Measurements from ENCODE around the gene KRTAP20-3. TPM values are rescaled to one million over a fixed set of nuclear protein-coding genes. Genes with fewer than 3 reads are reported as not detected.

KRTAP20-3 gene
- total and polyA plus RNA-seq, 3 experiments from 2014 or later, result not detected

- Histone ChIP-seq H3K27ac (ENCODE audit: low read depth, low read length) (no peak overlapping the region), H3K4me3 (ENCODE audit: low read length) (no peak overlapping the region), H3K36me3 (ENCODE audit: insufficient read depth, low read length) (no peaks in the 10 kb centered on the region), H3K9me3 (ENCODE audit: low read length) (no peaks in the 10 kb centered on the region), H3K4me1 (ENCODE audit: insufficient read depth, low read length) (no peaks in the 10 kb centered on the region), H3K27me3 (ENCODE audit: insufficient read depth, low read length, poor library complexity, severe bottlenecking) (no peaks in the 10 kb centered on the region)
- CTCF ChIA-PET, result no interaction called here
- H3K36me3 Mint-ChIP-seq, result no peaks in the 10 kb centered on the region
- no peak for DNase-seq
- POLR2A ChIA-PET, result no interaction called here
- no peaks in the 10 kb centered on the region for H3K4me1 Mint-ChIP-seq
- H3K4me3 Mint-ChIP-seq, result no peak overlapping the region
- H3K27me3 Mint-ChIP-seq, result no peaks in the 10 kb centered on the region
- peaks cover 0 to 5% (median 0%) of the 10 kb centered on the region in 5 donors for H3K9me3 Mint-ChIP-seq
- no peak overlapping the region for H3K27ac Mint-ChIP-seq
These were observed 22.6 kb upstream of the KRTAP20-3 start for GRCh38 chr21:30620080-30620479.

GRCh38 chr21:30620522-30620921 lies 22.1 kb upstream of the KRTAP20-3 start, which contains the start of gene KRTAP20-4:
KRTAP20-4 (plus strand) TSS chr21:30620627.
- H3K27me3 Mint-ChIP-seq, result no peaks in the 10 kb centered on the region
- H3K4me3 Mint-ChIP-seq, result no peak within 1 kb of the TSS
- no peaks in the 10 kb centered on the region for H3K36me3 Mint-ChIP-seq

GRCh38 chr21:30623362-30623761 lies 19.3 kb upstream of the KRTAP20-3 start:
- Histone ChIP-seq H3K4me1 (ENCODE audit: insufficient read depth, low read length) (no peaks in the 10 kb centered on the region), H3K4me3 (ENCODE audit: low read length) (no peak overlapping the region), H3K27ac (ENCODE audit: low read depth, low read length) (no peak overlapping the region), H3K27me3 (ENCODE audit: insufficient read depth, low read length, poor library complexity, severe bottlenecking) (no peaks in the 10 kb centered on the region), H3K36me3 (ENCODE audit: insufficient read depth, low read length) (no peaks in the 10 kb centered on the region), H3K9me3 (ENCODE audit: low read length) (no peaks in the 10 kb centered on the region)
- Mint-ChIP-seq H3K9me3 (peaks cover 0 to 8% (median 0%) of the 10 kb centered on the region in 5 donors), H3K27ac (no peak overlapping the region), H3K4me3 (no peak overlapping the region), H3K36me3 (no peaks in the 10 kb centered on the region), H3K27me3 (no peaks in the 10 kb centered on the region), H3K4me1 (no peaks in the 10 kb centered on the region)
- CTCF ChIA-PET, result no interaction called here
- no peak for DNase-seq
- POLR2A ChIA-PET, result no interaction called here

More at GRCh38 chr21:30620522-30620921, 22.1 kb upstream of the KRTAP20-3 start, which contains the start of gene KRTAP20-4:
- Mint-ChIP-seq H3K27ac (no peak within 1 kb of the TSS), H3K9me3 (peaks cover 0 to 5% (median 0%) of the 10 kb centered on the region in 5 donors), H3K4me1 (no peaks in the 10 kb centered on the region)
- no peak for DNase-seq
- ChIA-PET POLR2A (no interaction called here), CTCF (no interaction called here)
- no peaks in the 10 kb centered on the region for H3K9me3 ChIP-seq (ENCODE audit: low read length)
- H3K27ac ChIP-seq (ENCODE audit: low read depth, low read length), result no peak within 1 kb of the TSS
- no peaks in the 10 kb centered on the region for H3K4me1 ChIP-seq (ENCODE audit: insufficient read depth, low read length)
- H3K4me3 ChIP-seq (ENCODE audit: low read length), result no peak within 1 kb of the TSS
- H3K27me3 ChIP-seq (ENCODE audit: insufficient read depth, low read length, poor library complexity, severe bottlenecking), result no peaks in the 10 kb centered on the region
- H3K36me3 ChIP-seq (ENCODE audit: insufficient read depth, low read length), result no peaks in the 10 kb centered on the region

- Mint-ChIP-seq H3K36me3 (no peaks in the 10 kb centered on the region), H3K9me3 (peaks cover 0 to 8% (median 0%) of the 10 kb centered on the region in 5 donors), H3K4me1 (no peaks in the 10 kb centered on the region), H3K27me3 (no peaks in the 10 kb centered on the region), H3K27ac (no peak overlapping the region), H3K4me3 (no peak overlapping the region)
- DNase-seq, result no peak
- Histone ChIP-seq H3K4me1 (ENCODE audit: insufficient read depth, low read length) (no peaks in the 10 kb centered on the region), H3K9me3 (ENCODE audit: low read length) (no peaks in the 10 kb centered on the region), H3K4me3 (ENCODE audit: low read length) (no peak overlapping the region), H3K36me3 (ENCODE audit: insufficient read depth, low read length) (no peaks in the 10 kb centered on the region), H3K27me3 (ENCODE audit: insufficient read depth, low read length, poor library complexity, severe bottlenecking) (no peaks in the 10 kb centered on the region), H3K27ac (ENCODE audit: low read depth, low read length) (no peak overlapping the region)
- ChIA-PET CTCF (no interaction called here), POLR2A (no interaction called here)
These were observed 17.1 kb upstream of the KRTAP20-3 start for GRCh38 chr21:30625449-30626165.

- ChIA-PET POLR2A (no interaction called here), CTCF (no interaction called here)
- no peaks in the 10 kb centered on the region for H3K4me1 Mint-ChIP-seq
These were observed 14.6 kb upstream of the KRTAP20-3 start for GRCh38 chr21:30628109-30628508.

GRCh38 chr21:30629200-30629599 lies 13.5 kb upstream of the KRTAP20-3 start:
- Mint-ChIP-seq H3K27me3 (no peaks in the 10 kb centered on the region), H3K4me3 (no peak overlapping the region), H3K36me3 (no peaks in the 10 kb centered on the region), H3K9me3 (peaks cover 0 to 6% (median 0%) of the 10 kb centered on the region in 5 donors), H3K4me1 (no peaks in the 10 kb centered on the region), H3K27ac (no peak overlapping the region)
- ChIA-PET CTCF (no interaction called here), POLR2A (no interaction called here)
- no peak overlapping the region for H3K27ac ChIP-seq (ENCODE audit: low read depth, low read length)
- H3K36me3 ChIP-seq (ENCODE audit: insufficient read depth, low read length), result no peaks in the 10 kb centered on the region
- H3K4me1 ChIP-seq (ENCODE audit: insufficient read depth, low read length), result no peaks in the 10 kb centered on the region
- H3K4me3 ChIP-seq (ENCODE audit: low read length), result no peak overlapping the region
- no peak for DNase-seq
- no peaks in the 10 kb centered on the region for H3K9me3 ChIP-seq (ENCODE audit: low read length)
- H3K27me3 ChIP-seq (ENCODE audit: insufficient read depth, low read length, poor library complexity, severe bottlenecking), result no peaks in the 10 kb centered on the region

More at GRCh38 chr21:30628109-30628508, 14.6 kb upstream of the KRTAP20-3 start:
- no peaks in the 10 kb centered on the region for H3K27me3 ChIP-seq (ENCODE audit: insufficient read depth, low read length, poor library complexity, severe bottlenecking)
- Mint-ChIP-seq H3K27me3 (no peaks in the 10 kb centered on the region), H3K4me3 (no peak overlapping the region), H3K36me3 (no peaks in the 10 kb centered on the region), H3K9me3 (peaks cover 0 to 8% (median 0%) of the 10 kb centered on the region in 5 donors), H3K27ac (no peak overlapping the region)
- H3K9me3 ChIP-seq (ENCODE audit: low read length), result no peaks in the 10 kb centered on the region
- no peaks in the 10 kb centered on the region for H3K4me1 ChIP-seq (ENCODE audit: insufficient read depth, low read length)
- no peak overlapping the region for H3K27ac ChIP-seq (ENCODE audit: low read depth, low read length)
- no peak overlapping the region for H3K4me3 ChIP-seq (ENCODE audit: low read length)
- no peaks in the 10 kb centered on the region for H3K36me3 ChIP-seq (ENCODE audit: insufficient read depth, low read length)
- no peak for DNase-seq

GRCh38 chr21:30634906-30635305 lies 7.8 kb upstream of the KRTAP20-3 start, which contains the start of gene KRTAP20-2:
KRTAP20-2 (plus strand) TSS chr21:30635206; CDS start chr21:30635264, 58 bp downstream.
- H3K9me3 ChIP-seq (ENCODE audit: low read length), result no peaks in the 10 kb centered on the region
- H3K4me1 Mint-ChIP-seq, result no peaks in the 10 kb centered on the region
- no peaks in the 10 kb centered on the region for H3K27me3 ChIP-seq (ENCODE audit: insufficient read depth, low read length, poor library complexity, severe bottlenecking)
- DNase-seq, result no peak
- H3K9me3 Mint-ChIP-seq, result peaks cover 0 to 5% (median 2%) of the 10 kb centered on the region in 5 donors
- POLR2A ChIA-PET, result no interaction called here
- no peak within 1 kb of the TSS for H3K4me3 ChIP-seq (ENCODE audit: low read length)
- no peaks in the 10 kb centered on the region for H3K27me3 Mint-ChIP-seq
- no peaks in the 10 kb centered on the region for H3K36me3 ChIP-seq (ENCODE audit: insufficient read depth, low read length)
- no peak within 1 kb of the TSS for H3K27ac ChIP-seq (ENCODE audit: low read depth, low read length)
- H3K27ac Mint-ChIP-seq, result no peak within 1 kb of the TSS
- H3K4me1 ChIP-seq (ENCODE audit: insufficient read depth, low read length), result no peaks in the 10 kb centered on the region
- CTCF ChIA-PET, result no interaction called here
- no peaks in the 10 kb centered on the region for H3K36me3 Mint-ChIP-seq
- no peak within 1 kb of the TSS for H3K4me3 Mint-ChIP-seq

- H3K9me3 ChIP-seq (ENCODE audit: low read length), result no peaks in the 10 kb centered on the region
- DNase-seq, result no peak
- H3K4me3 Mint-ChIP-seq, result no peak overlapping the region
- no peaks in the 10 kb centered on the region for H3K4me1 Mint-ChIP-seq
- H3K36me3 ChIP-seq (ENCODE audit: insufficient read depth, low read length), result no peaks in the 10 kb centered on the region
- no peak overlapping the region for H3K27ac Mint-ChIP-seq
- peaks cover 1 to 11% (median 3%) of the 10 kb centered on the region in 5 donors for H3K9me3 Mint-ChIP-seq
- no peak overlapping the region for H3K27ac ChIP-seq (ENCODE audit: low read depth, low read length)
- ChIA-PET CTCF (no interaction called here), POLR2A (no interaction called here)
- H3K27me3 Mint-ChIP-seq, result no peaks in the 10 kb centered on the region
- no peaks in the 10 kb centered on the region for H3K27me3 ChIP-seq (ENCODE audit: insufficient read depth, low read length, poor library complexity, severe bottlenecking)
- H3K4me1 ChIP-seq (ENCODE audit: insufficient read depth, low read length), result no peaks in the 10 kb centered on the region
- no peak overlapping the region for H3K4me3 ChIP-seq (ENCODE audit: low read length)
- no peaks in the 10 kb centered on the region for H3K36me3 Mint-ChIP-seq
These were observed 4.0 kb upstream of the KRTAP20-3 start for GRCh38 chr21:30638686-30639085.

All from CD8-positive, alpha-beta memory T cell (primary cell).